Measurements from ENCODE around the gene GIGYF2. TPM values are rescaled to one million over a fixed set of nuclear protein-coding genes. Genes with fewer than 3 reads are reported as not detected.
"Not testable (repeated sequence)": the region's sequence is repeated elsewhere in the genome, so short reads cannot be mapped to it uniquely, and the experiment has no call there.

GIGYF2 gene
- total and polyA plus RNA-seq, 9 donors, result 22.1 to 83.6 (median 68.4) TPM

DNA sequence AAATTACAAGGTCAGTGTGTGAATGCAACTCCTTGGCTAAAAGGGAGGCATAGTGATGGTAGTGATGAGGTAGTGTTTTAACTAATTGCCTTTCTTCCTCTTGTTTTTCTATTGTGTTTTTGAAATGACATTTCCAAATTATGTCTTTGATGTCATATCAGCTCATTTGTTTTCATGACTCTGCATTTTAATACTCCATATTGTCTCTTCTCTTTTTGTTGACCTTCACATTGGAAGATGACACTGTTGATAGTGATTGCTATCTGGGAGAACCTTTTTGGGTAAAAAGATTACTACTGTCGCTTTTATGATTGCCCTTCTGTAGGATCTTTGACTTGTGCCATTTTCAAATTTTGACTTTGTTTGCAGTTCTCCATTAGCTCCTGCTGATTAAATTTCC is 3.0 kb downstream of the GIGYF2 start:
- Histone ChIP-seq H3K36me3 (no peaks in the 10 kb centered on the region), H3K4me3 (no peak overlapping the region), H3K9me3 (no peaks in the 10 kb centered on the region), H3K27me3 (no peaks in the 10 kb centered on the region), H3K4me1 (ENCODE audit: insufficient read depth) (peaks cover 11% of the 10 kb centered on the region), H3K27ac (no peak overlapping the region)
- no peak for DNase-seq
- intact Hi-C loops (cut with DNase I), result no loop called here
- no peak for TF ChIP-seq POLR2A (IDR thresholded peaks at IDR 0.05)
- no peak for TF ChIP-seq CTCF (IDR thresholded peaks at IDR 0.05)
- no peak for TF ChIP-seq EP300 (IDR thresholded peaks at IDR 0.05)
- 86 to 93% (median 92%) methylated on average over 1 of the region's 1 CpG for WGBS, 3 donors

DNA sequence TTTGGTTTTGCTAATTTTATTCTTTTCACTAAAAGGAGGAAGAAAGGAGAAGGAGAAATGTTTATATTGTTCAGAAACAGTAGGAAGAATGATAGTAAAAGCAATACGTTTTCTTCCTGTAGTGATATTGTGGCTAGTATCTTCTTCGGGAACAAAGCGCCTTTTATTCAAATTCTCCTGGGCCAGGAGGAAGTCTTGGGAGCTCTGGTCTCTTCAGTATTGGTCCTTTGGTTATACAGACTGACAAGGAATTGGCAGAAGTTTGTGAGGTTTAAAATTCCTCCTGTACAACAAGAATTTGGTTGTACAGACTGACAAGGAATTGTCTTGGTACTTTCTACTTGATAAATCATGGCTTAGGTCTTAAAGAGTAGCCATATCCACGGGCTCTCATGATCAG is 9.9 kb downstream of the GIGYF2 start:
- Histone ChIP-seq H3K27me3 (no peaks in the 10 kb centered on the region), H3K4me1 (ENCODE audit: insufficient read depth) (peaks cover 2% of the 10 kb centered on the region), H3K9me3 (no peaks in the 10 kb centered on the region), H3K36me3 (no peaks in the 10 kb centered on the region), H3K27ac (no peak overlapping the region), H3K4me3 (no peak overlapping the region)
- intact Hi-C loops (cut with DNase I), result no loop called here
- no peak for TF ChIP-seq EP300 (IDR thresholded peaks at IDR 0.05)
- TF ChIP-seq POLR2A (IDR thresholded peaks at IDR 0.05), result no peak
- no peak for TF ChIP-seq CTCF (IDR thresholded peaks at IDR 0.05)
- DNase-seq, result no peak
- 89 to 93% (median 89%) methylated on average over 4 of the region's 4 CpGs for WGBS, 3 donors

- Histone ChIP-seq H3K27ac (no peak overlapping the region), H3K9me3 (no peaks in the 10 kb centered on the region), H3K4me3 (no peak overlapping the region), H3K4me1 (ENCODE audit: insufficient read depth) (no peaks in the 10 kb centered on the region), H3K27me3 (no peaks in the 10 kb centered on the region), H3K36me3 (no peaks in the 10 kb centered on the region)
- no peak for TF ChIP-seq POLR2A (IDR thresholded peaks at IDR 0.05)
- TF ChIP-seq EP300 (IDR thresholded peaks at IDR 0.05), result no peak
- TF ChIP-seq CTCF (IDR thresholded peaks at IDR 0.05), result no peak
- no peak for DNase-seq
- intact Hi-C loops (cut with DNase I), result no loop called here
Measured at GRCh38 chr2:232713505-232713904, 16.4 kb downstream of the GIGYF2 start.

GRCh38 chr2:232714969-232715368 is 17.8 kb downstream of the GIGYF2 start:
- 73 to 82% (median 77%) methylated on average over 3 of the region's 3 CpGs for WGBS, 3 donors
- no peak for DNase-seq
- Histone ChIP-seq H3K27ac (no peak overlapping the region), H3K9me3 (no peaks in the 10 kb centered on the region), H3K27me3 (no peaks in the 10 kb centered on the region), H3K4me1 (ENCODE audit: insufficient read depth) (no peaks in the 10 kb centered on the region), H3K36me3 (no peaks in the 10 kb centered on the region), H3K4me3 (no peak overlapping the region)
- TF ChIP-seq POLR2A (IDR thresholded peaks at IDR 0.05) (no peak), EP300 (IDR thresholded peaks at IDR 0.05) (no peak), CTCF (IDR thresholded peaks at IDR 0.05) (no peak)
- intact Hi-C loops (cut with DNase I), result no loop called here

- H3K9me3 ChIP-seq; H3K36me3 ChIP-seq; H3K4me3 ChIP-seq; H3K27ac ChIP-seq; H3K27me3 ChIP-seq; intact Hi-C loops (cut with DNase I); H3K4me1 ChIP-seq (ENCODE audit: insufficient read depth); DNase-seq: not testable (repeated sequence)
Measured at GRCh38 chr2:232720056-232720455, 22.9 kb downstream of the GIGYF2 start.
